LNCAP (cell line): ENCODE data around the gene ADAM15.

Source experiments
- CTCF ChIP-seq: fragments of 450-650 bp; IDR thresholded peaks from 2 replicates; pipeline ENCODE4 v1.5.1; 2017; ENCODE audit warnings: mild to moderate bottlenecking

The ADAM15 gene

DNA sequence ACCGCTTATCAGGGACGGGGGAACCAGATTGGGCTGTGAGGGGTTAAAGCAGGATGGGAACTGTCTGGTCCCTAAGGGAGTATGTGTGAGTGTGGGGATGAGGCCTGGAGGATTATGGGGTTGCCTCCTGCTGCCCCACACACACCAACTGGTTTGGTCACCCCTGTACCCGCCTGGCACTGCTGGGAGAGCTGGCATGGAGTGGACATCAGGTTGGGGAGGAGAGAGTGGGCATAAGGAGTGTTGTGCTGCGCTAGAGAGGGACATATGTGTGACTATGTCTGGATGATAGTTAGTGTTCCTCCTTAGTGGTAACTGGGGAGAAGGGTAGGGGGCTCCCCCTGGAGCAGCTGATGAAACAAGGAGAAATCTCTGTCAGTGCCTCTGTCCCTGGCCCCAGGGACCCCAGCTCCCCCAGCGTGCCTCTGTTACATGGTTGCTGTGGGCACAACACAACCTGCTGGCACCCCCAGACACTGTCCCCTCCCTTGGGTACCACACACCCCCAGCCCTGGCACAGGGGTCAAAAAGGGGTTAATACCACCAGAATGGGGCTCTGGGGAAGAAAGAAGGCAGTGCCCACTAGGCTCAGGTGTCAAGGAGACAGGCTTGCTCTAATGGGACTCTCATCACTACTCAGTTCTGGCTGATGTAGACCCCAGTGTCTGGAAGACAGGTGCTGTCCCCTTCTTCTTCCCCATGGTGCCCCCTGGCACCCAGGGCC lies 46.6 kb upstream of the ADAM15 start:
- no peak for TF ChIP-seq CTCF

- no peak for TF ChIP-seq CTCF
Measured at GRCh38 chr1:155005076-155006011, 45.8 kb upstream of the ADAM15 start.

DNA sequence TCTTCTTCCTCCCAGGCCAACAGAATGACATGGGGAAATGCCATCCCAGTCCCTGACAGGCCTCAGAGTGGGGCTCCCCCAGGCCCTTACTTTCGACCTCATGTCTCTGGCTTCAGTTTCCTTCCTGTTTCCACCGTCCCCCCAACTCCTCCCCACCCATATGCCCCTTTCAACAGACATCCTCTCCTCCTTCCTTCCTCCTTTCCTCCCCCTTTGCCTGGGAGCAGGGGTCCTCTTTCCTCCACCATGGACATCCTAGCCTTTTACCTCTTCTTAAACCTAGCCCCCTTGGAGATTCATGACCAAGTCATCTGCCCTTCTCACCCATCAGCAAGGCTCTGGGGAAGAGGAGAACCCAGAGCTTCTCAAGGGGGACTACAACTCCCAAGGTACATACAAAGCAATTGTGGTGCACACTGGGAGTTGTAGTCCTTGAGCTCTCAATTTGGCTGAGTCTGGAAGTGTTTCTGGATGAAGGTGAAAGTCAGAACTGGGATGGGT lies 44.5 kb upstream of the ADAM15 start:
- TF ChIP-seq CTCF: no peak

GRCh38 chr1:155007251-155007828 lies 43.8 kb upstream of the ADAM15 start:
- TF ChIP-seq CTCF: no peak

DNA sequence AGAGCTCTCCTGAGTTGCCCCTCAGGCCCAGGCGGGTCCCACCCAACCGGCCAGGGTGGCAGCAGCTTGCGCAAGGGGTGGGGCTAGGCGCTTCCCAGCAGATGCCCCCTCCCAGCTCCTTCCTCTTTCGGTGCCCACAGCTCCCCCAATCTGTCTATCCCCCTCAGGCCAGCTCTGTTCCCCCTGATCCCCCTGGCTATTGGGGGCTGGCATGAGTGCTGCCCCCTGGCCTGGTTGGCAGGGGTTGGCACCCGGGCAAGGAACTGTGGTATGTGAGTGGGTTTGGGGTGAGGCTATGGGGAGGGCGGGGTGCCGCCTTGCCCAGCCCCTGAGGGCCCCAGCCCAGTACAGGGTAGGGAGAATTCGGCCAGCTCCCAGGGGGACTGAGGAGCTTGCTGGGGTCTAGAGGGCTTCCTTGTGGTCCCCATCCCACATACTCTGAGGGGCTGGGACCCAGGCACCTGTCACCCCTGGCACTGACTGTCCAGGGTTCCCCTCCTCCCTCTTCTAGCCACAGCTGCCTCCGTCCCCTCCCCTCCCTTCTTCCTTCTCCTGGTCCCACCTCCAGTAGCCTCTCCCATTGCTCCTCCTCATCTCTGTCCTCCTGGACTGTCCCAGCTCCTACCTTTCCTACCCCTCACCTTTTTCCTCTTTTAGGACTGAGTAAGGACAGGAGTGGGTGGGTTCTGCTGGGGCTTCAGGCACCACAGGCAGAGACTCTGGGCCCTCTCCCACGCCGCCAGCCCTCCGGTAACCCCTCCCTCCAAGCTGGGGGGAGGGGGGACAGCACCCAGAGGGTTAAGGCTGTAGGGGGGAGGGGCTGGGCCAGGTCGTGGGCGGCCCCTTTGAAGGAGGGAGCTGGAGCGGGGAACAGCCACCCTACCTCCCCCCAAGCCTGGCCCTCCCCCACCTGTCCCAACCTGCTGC lies 42.8 kb upstream of the ADAM15 start:
- TF ChIP-seq CTCF: no peak

- no peak for TF ChIP-seq CTCF
Measured at GRCh38 chr1:155009221-155009711, 41.9 kb upstream of the ADAM15 start.
